ENCODE data around the gene CDC42EP2. TPM values are rescaled to one million over a fixed set of nuclear protein-coding genes. Genes with fewer than 3 reads are reported as not detected.

The CDC42EP2 gene
- total and polyA plus RNA-seq, 11 donors, result 3.3 to 25.0 (median 10.3) TPM

DNA sequence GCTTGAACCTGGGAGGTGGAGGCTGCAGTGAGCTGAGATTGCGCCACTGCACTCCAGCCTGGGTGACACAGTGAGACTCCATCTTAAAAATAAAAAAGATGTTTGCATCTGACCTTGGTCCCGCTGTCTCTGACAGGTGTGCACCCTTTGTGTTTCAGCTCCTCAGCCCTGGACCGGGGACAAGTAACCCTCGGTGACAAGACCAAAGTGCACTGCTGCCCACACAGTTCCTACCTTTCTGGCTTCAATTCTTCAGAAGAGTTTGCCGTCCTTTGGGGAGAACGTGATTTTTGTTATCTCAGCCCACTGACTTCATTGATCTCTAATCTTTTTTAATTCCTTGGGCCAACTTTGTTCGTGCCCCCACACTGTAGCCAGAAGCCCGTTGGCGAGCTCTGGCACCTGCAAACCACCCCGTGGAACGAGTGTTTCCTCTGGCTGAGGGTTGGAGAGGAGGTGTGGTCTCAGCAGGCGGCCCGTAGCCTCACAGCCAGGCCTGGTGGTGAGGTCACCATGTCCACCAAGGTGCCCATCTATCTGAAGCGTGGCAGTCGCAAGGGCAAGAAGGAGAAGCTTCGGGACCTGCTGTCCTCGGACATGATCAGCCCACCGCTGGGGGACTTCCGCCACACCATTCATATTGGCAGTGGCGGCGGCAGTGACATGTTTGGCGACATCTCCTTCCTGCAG is 5.9 kb downstream of the CDC42EP2 start:
- H3K36me3 ChIP-seq, result peaks cover 0 to 43% (median 25%) of the 10 kb centered on the region in 9 donors
- no peaks in the 10 kb centered on the region for H3K27me3 ChIP-seq
- H3K9me3 ChIP-seq, result no peaks in the 10 kb centered on the region
- peaks cover 7 to 63% (median 46%) of the 10 kb centered on the region in 12 donors for H3K4me1 ChIP-seq
- 79 to 84% (median 81%) methylated on average over 21 to 22 of the region's 22 CpGs for WGBS, 4 donors
- DNase-seq (no peak), ATAC-seq (no peak)
- intact Hi-C loops (cut with DNase I), result no loop called here
- peak overlapping the region in 1 of 12 donors; percentile 30 for H3K27ac ChIP-seq
- TF ChIP-seq CTCF (IDR thresholded peaks at IDR 0.05) (no peak), POLR2A (IDR thresholded peaks at IDR 0.05) (no peak)
- no peak overlapping the region for H3K4me3 ChIP-seq

DNA sequence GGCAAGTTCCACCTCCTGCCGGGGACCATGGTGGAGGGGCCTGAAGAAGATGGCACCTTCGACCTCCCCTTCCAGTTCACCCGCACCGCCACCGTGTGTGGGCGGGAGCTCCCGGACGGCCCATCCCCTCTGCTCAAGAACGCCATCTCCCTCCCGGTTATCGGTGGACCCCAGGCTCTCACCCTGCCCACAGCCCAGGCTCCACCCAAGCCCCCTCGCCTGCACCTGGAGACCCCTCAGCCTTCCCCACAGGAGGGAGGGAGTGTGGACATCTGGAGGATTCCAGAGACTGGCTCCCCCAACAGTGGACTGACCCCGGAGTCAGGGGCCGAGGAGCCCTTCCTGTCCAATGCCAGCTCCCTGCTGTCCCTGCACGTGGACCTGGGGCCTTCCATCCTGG is 6.4 kb downstream of the CDC42EP2 start:
- TF ChIP-seq POLR2A (IDR thresholded peaks at IDR 0.05) (no peak), CTCF (IDR thresholded peaks at IDR 0.05) (no peak)
- Histone ChIP-seq H3K36me3 (peaks cover 0 to 43% (median 25%) of the 10 kb centered on the region in 9 donors), H3K4me1 (peaks cover 7 to 59% (median 45%) of the 10 kb centered on the region in 12 donors)

DNA sequence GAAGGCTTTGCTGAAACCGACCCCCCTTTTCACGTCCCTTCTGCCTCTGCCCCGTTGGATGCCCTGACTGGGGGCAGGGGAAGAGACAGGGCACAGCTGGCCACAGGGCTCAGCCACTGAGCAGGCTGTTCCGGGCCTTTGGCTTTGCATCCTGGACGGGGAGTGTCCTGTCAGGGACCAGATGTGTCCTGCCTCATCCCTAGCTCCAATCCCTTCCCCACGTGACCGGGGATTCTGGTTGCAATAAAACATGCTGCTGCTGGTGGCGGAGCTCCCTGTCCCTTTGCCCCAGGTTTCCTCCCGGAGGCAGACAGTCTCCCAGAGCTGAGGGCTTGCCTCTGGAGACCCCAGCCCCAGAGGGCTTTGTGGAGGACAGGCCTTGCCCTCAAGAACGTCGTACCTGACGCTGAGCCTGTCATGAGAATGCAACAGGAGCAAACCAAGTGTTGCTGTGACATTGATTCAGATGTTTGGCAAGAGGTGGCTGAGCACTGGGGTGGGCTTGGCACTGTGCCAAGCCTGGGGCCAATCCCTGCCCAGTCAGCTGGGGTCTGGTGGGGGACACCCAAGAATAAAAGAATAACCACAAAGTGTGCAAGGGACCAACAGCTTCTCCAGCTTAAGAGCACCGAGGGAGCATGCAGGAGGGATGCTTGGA is 7.3 kb downstream of the CDC42EP2 start:
- H3K36me3 ChIP-seq, result peaks cover 0 to 43% (median 25%) of the 10 kb centered on the region in 9 donors
- H3K4me3 ChIP-seq, result no peak overlapping the region
- intact Hi-C loops (cut with DNase I), result no loop called here
- no peaks in the 10 kb centered on the region for H3K27me3 ChIP-seq
- WGBS, 4 donors, result 48 to 71% (median 53%) methylated on average over 13 of the region's 13 CpGs
- H3K27ac ChIP-seq, result peak overlapping the region in 8 of 12 donors; percentile 3 to 45 (median 24)
- no peak for ATAC-seq
- peaks cover 7 to 54% (median 40%) of the 10 kb centered on the region in 12 donors for H3K4me1 ChIP-seq
- TF ChIP-seq CTCF (IDR thresholded peaks at IDR 0.05) (no peak), POLR2A (IDR thresholded peaks at IDR 0.05) (no peak)
- DNase-seq, result peak in 1 of 5 donors; percentile 40
- H3K9me3 ChIP-seq, result no peaks in the 10 kb centered on the region

More for the DNA sequence above, 6.4 kb downstream of the CDC42EP2 start:
- WGBS, 4 donors, result 74 to 85% (median 79%) methylated on average over 14 to 15 of the region's 15 CpGs
- Histone ChIP-seq H3K27ac (peak overlapping the region in 6 of 12 donors; percentile 3 to 45 (median 17)), H3K4me3 (peak overlapping the region in 1 of 12 donors; percentile 3), H3K27me3 (no peaks in the 10 kb centered on the region), H3K9me3 (no peaks in the 10 kb centered on the region)
- intact Hi-C loops (cut with DNase I), result no loop called here
- ATAC-seq (no peak), DNase-seq (no peak)

DNA sequence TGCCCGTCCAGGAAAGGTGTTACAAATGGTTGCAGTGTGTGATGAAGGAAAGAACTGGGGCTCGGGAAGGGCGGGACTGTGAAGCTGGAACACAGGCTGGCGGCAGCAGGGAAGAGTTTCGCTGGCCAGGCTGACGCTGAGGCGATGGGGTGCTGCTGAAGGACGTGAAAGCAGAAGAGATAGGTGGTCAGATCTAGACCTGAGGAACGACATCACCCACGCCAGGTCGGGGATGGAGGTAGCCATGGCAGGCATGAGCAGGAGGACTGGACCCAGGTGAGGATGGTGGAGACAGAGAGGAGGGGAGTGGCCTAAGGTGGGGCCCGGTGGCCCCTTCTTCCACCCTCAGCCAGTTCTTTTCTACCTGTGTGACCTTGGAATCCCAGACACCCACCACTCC is 9.1 kb downstream of the CDC42EP2 start:
- ATAC-seq, result peak in 3 of 4 donors; percentile 9 to 25 (median 12)
- intact Hi-C loops (cut with DNase I), result no loop called here

More for the DNA sequence above, 9.1 kb downstream of the CDC42EP2 start:
- no peaks in the 10 kb centered on the region for H3K9me3 ChIP-seq
- TF ChIP-seq POLR2A (IDR thresholded peaks at IDR 0.05) (no peak), CTCF (IDR thresholded peaks at IDR 0.05) (no peak)
- H3K27me3 ChIP-seq, result no peaks in the 10 kb centered on the region
- DNase-seq, result no peak
- peaks cover 4 to 38% (median 27%) of the 10 kb centered on the region in 12 donors for H3K4me1 ChIP-seq
- H3K27ac ChIP-seq, result no peak overlapping the region
- H3K36me3 ChIP-seq, result peaks cover 0 to 43% (median 25%) of the 10 kb centered on the region in 9 donors
- no peak overlapping the region for H3K4me3 ChIP-seq
- 71 to 72% (median 71%) methylated on average over 12 of the region's 12 CpGs for WGBS, 4 donors
